Omental fat pad (tissue), 4 donors: ENCODE measurements around the gene FAM219B. TPM values are rescaled to one million over a fixed set of nuclear protein-coding genes. Genes with fewer than 3 reads are reported as not detected.

Source experiments
- ATAC-seq: fragments of 150-250 bp; one replicate; pipeline ENCODE4 v1.9.1; 2016; ENCODE audit warnings: mild to moderate bottlenecking, moderate library complexity; ENCODE audit not compliant: low FRiP score
- DNase-seq: peaks from one replicate; pipeline ENCODE4 v3.0.0-alpha.2; 2019; ENCODE audit warnings: low spot score
- CTCF ChIP-seq, 3 donors: fragments of 450-650 bp; IDR thresholded peaks; one replicate each; pipeline ENCODE4 v1.5.1; 2016 to 2017; ENCODE audit warnings: antibody characterized with exemption in 3 of 3, mild to moderate bottlenecking in 3 of 3, moderate library complexity in 2 of 3
- total RNA-seq, 4 donors: library from RNA; depleted of rRNA; stranded (reverse); fragments of >200 nt; gene quantifications; one replicate each; pipeline ENCODE4 v1.1.0, GENCODE V29; 2016

The FAM219B gene
- total RNA-seq, 4 donors from 2014 or later: 45.0 to 89.9 (median 59.8) TPM

GRCh38 chr15:74873036-74873755, 33.5 kb downstream of the FAM219B start, which contains the start of gene SCAMP2:
Gene SCAMP2, minus strand, starts transcription at chr15:74873365. Its CDS starts 110 bp downstream, at chr15:74873255.
- peak; percentile 76 for DNase-seq
- TF ChIP-seq CTCF (IDR thresholded peaks at IDR 0.05): no peak
- peak; percentile 98 for ATAC-seq

- ATAC-seq: no peak
- DNase-seq: no peak
- TF ChIP-seq CTCF (IDR thresholded peaks at IDR 0.05): no peak
Observed at GRCh38 chr15:74872702-74873035, 34.0 kb downstream of the FAM219B start.

GRCh38 chr15:74870436-74871215, 36.0 kb downstream of the FAM219B start:
- ATAC-seq (no peak), DNase-seq (no peak)
- no peak for TF ChIP-seq CTCF (IDR thresholded peaks at IDR 0.05)

- no peak for DNase-seq
- no peak for ATAC-seq
- TF ChIP-seq CTCF (IDR thresholded peaks at IDR 0.05): no peak
Observed at GRCh38 chr15:74869726-74870407, 36.8 kb downstream of the FAM219B start.

GRCh38 chr15:74869372-74869725, 37.3 kb downstream of the FAM219B start:
- TF ChIP-seq CTCF (IDR thresholded peaks at IDR 0.05): no peak
- ATAC-seq: no peak
- no peak for DNase-seq

- ATAC-seq (no peak), DNase-seq (no peak)
- no peak for TF ChIP-seq CTCF (IDR thresholded peaks at IDR 0.05)
Observed at GRCh38 chr15:74868059-74868458, 38.6 kb downstream of the FAM219B start.
